SW 1271 (cell line): ENCODE measurements around the gene S100A9.

ENCODE experiments used
- DNase-seq, 2 experiments: peaks; one replicate each; lab custom pipeline; 2025; lab: John Stamatoyannopoulos, UW

S100A9 gene

DNA sequence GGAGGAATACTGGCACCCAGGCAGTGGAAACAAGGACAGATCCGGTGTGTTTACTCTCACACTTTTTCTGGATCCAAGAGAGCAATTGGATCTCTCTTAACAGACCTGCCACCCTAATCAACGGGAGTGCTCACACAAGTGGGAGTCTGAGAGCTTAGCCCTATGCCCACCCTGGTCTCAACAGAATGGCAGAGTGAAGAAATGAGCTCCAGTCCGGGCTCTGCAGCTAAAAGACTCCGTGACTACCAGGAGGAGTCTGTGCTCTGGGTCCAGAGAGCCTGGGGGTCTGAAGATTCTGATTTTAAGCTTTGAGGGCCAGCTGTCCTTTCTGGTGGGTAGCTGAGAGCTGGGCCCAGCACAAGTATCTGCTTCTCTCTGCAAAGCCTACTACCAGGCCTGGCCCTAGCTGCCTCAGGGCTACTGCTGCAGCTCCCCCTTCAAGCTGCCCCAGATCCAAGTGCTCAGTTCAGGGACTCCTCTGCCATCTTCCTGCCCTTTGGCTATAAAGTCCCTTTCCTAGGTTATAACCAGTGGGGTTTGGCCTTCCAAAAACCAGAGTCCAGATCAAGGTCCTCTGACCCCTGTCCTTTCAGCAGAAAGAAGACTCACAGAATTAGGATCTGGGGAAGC lies 3.9 kb downstream of the S100A9 start:
- no peak for DNase-seq

DNA sequence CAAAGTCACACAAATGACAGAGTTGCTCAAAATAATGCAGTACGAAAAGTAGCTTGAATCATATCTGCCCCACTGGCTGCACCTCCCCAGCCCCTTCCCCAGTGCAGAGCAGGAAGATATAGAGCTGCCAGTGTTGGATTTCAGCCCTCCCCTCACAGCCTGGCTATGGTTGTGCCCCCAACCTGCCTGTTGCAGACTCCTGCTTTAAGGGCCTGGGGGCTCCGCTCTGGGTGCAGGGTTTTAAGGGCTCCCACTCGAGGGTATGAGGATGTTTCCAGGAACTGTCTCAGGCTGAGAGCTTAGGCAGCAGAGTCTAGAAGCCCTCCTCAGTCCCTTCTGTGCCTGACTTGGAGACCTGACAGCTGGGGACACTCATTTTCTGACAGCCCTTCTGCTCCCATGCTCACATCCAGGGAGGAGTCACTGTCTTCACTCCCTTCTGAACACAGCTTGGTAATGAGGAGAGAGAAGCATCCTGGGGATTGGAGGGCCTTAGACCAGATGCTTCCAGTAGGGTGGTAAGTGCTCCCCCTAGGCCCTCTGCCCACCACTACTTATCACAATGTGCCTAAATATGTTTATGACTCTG lies 4.6 kb downstream of the S100A9 start:
- DNase-seq: no peak

DNA sequence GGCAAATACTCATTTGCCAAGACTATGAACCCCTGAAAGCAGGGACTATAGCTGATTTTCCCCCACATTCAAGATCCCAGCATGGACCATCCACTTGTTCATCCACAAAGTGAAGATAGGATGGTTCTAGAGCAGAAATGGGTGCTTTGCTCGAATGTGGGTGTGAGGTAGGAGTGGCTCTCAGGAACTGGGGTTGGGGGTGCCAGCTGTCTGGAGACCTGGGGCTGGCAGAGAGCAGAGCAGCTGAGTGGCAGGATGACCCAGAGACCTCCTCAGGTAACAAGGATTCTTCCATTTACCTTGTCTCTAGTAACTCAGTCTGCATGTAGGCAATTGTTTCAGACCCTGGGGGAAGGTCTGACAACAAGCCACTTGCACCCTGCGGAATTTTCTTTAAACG lies 6.0 kb downstream of the S100A9 start:
- no peak for DNase-seq

DNA sequence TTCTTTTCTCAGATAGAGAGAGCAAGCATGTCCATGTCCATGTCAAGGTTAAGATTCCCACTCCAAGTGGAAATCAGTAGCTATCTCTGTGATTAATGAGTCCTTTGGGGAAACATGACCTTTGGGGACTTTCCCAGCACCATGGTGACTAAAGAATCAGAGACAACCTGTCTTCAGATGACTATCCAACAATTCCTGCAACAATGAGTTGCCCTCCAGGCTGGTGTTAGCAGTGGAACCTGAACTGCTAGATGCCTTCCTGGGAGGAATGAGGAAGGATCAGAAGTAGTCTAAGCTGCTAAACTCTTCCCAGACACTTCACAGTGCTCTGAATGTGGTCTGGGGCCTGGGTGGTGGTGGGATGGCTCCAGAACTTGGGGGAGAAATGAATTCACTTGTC lies 6.5 kb downstream of the S100A9 start:
- no peak for DNase-seq

DNA sequence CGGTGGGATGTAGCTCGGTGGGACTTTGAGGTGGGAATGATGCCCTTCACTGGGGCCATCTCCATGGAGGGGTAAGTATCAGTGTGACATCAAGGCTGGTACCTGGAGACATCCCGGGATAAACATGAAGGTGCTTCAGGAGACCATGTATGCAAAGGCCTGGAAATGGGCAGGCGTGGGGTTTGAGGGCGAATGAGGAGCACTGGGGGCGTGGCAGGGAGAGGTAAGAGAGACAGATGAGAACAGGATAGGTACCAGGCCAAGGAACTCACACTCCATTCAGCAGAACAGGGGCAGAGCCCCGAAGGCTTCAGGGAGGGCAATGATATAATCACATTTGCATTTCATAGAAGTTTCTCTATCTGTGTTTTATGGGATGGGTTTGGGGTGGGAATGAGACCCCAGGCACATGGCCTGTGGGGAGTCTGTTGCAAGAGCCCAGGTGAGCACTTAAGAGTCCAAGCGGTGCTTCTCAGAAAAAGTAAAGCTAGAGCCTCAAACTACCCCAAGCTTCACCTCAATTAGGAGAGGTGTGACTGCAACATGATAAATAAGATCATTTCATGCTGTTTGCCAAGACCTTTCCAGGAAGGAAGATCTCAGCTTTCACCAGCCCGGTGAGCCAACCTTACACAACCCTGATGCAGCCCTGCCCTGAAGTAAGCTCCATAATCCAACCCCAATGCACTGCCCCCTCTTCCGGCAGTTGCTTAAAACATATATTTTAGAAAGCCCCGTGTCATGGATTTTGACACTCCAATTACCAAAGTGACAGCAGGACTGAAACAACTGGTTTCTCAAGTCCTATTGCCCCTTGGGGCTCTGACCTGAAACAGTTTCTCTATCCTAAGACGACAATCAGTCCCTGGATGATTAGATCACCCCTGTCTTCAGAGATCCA lies 7.4 kb downstream of the S100A9 start:
- no peak for DNase-seq

DNA sequence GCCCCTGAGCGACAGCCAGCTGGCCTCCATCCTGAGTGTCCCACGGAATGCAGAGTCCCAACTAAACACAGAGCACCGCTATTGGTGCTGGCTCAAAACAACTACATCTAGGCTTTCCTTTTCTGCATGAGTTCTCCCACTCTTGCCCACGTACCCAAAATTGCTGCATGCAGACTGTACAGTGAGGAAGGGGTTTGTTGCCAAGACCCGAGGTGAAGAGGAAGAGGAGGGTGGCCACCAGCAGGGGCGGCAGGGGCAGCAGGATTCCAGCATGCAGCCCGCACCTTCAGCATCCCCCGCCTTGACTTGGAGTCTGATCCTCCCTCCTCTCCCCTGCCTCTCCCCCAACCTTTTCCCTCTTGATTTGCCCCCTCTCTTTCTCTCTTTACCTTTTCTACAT lies 8.0 kb downstream of the S100A9 start:
- no peak for DNase-seq

DNA sequence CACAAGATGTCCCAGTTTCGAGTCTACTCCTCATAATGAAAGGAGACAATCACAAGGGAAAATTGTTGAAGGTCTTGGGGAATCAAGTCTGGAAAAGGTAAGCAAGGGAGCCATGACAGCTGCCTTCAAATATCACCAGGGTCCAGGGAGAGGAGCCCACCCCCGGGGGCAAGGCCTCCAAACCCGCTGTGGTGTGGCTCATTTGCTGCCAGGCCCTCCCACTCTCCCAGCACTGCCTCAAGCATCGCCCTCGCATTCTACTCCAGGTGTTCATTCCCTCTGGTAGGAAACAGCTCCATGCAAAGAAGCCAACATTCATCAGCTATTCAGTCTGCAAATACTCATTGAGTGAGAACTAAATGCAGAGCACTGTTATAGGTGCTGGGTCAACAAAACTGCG lies 8.6 kb downstream of the S100A9 start:
- no peak for DNase-seq

DNA sequence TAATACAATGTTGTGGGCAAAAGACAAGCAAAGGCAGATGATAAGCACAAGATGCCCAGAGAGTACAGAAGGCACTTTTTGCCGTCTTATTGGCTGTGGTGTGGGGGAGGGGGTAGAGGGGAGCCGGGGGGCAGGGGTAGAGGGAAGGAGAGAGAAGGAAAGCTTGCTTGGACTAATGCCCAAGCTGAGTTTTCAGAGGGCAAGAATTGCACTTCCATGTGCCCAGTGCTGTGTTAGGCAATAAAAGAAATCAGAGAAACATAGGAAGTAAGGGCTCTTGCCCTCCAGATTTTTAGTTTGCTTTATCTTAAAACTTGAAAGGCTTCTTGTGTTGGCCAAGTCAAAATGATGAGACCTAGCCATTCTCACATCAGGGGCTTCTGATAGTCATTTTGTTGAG lies 9.4 kb downstream of the S100A9 start:
- no peak for DNase-seq

DNA sequence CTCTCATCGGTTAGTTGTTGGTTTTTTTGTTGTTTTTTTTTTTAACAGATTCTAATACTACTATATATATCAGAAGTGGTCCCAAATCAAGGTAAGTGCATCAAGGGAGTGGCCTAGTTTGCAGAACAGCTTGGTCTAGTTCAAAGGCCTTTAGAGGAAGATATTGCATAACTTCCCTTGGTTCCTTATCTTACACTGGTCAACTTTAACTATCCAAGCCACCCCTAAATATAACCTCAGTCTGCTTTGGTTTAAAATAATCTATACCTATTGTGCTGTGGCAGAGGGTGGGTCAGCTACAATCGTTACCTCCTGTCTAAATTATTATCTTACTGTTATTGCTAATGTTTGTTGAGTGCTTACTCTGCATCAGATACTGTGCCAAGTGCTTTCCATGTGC lies 10.8 kb downstream of the S100A9 start:
- DNase-seq: no peak

DNA sequence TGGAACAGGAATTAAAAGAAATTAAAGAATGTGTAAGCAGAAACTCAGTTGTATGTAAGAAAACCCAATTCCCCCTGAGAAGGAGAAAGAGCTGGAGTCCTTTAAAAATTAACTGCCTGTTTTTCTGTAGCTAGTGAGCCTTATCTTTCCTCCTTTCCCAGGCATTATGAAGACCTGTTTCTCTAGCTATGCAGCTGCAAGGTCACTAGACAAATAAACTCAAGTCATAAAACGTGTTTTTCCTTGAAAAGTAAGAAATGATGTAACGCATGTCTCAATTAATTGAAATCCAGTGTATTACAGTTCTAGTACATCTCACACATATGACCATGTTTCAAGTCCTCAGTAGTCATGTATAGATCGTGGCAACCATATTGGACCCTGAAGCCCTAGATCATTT lies 12.5 kb downstream of the S100A9 start:
- DNase-seq: no peak

DNA sequence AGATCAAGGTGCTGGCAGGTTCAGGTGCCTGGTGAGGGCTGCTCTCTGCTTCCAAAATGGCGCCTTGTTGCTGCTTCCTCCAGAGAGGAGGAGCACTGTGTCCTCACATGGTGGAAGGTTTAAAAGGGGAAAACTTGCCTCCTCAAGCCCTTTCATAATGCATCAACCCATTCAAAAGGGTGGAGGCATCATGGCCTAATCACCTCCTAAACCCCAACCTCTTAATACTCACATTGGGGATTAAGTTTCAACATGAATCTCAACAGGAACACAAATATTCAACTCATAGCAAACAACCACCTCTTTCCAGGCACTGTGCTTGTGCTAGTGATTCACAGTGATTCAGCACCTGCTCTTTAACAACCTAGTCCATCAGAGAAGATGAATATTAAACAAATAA lies 13.6 kb downstream of the S100A9 start:
- DNase-seq: no peak

DNA sequence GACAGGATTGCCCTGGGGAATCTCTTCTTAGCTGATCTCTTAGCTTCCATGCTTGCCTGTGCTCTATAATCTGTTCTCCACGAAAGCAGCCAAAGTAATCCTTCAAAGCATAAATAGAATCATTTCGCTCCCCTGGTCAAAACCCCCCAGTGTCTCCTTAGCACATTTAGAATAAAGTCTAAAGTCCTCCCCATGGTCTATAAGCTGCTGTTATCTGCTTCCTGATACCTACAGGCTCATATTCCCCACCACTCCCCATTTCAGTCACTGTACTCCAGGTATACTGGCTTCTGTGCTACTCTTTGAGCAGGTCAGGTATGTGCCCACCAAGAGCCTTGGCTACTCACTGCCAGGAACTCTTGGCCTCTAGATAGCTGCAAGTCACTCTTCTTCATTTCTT lies 14.9 kb downstream of the S100A9 start:
- no peak for DNase-seq

DNA sequence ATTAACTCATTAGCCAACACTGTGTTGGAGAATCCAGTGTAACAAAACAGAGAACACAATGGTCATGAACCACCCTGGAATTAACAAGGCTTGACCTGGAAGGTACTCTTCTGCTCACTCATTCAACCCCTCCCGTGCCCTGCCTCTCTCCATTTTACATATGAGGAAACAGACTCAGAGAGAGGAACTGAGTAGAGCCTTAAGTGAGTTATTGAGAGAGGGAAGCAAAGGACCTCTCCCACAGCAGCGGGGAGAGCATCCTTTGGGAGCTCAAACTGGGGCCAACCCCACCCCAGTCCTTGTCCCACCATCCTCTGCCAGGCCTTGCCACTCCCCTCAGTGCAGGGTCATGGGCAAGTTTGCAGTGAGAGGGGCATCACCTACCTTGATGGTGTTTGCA lies 16.4 kb downstream of the S100A9 start:
- no peak for DNase-seq

DNA sequence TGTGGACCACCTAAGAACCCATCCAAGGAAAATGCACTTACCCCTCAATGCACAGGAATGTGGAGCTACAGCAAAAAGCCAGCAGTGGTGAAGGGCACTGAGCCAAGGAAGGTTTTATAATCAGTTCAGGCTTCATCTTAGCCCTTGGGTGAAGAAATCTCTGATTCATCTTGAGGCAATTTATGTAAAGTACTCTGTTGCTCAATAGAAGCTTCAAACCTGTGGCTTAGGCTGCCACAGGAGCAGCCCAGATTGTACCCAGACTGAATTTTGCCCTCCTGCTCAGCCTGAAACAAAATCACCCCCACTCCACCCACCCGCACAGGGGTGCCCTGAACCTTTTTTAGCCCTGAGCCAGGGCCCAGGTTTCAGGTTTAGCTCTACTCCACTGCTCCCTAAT lies 17.9 kb downstream of the S100A9 start, which contains the start of gene S100A12:
TSS of gene S100A12 (minus strand) at position 111 of the 400 bp plus-strand sequence. CDS start 1,029 bp downstream, outside the sequence.
- no peak for DNase-seq

DNA sequence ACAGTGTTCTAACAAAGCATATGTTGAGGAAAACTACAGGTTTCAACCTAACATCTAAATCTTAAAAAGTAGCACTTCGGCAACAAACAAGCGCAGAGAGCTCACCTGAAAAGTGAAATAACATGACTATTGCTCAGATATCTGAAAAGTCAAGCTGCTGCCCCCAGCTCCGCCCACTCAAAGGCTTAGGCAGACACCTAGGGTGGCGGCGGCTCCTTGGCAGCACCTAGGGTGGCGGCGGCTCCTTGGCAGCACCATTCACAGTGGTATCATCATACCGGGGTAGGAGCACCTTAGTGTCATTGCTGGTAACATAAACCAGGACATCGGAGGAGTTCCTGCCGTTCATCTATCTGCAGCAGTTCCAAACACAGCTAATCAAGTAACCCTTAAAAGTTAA lies 21.9 kb downstream of the S100A9 start:
- DNase-seq: no peak

DNA sequence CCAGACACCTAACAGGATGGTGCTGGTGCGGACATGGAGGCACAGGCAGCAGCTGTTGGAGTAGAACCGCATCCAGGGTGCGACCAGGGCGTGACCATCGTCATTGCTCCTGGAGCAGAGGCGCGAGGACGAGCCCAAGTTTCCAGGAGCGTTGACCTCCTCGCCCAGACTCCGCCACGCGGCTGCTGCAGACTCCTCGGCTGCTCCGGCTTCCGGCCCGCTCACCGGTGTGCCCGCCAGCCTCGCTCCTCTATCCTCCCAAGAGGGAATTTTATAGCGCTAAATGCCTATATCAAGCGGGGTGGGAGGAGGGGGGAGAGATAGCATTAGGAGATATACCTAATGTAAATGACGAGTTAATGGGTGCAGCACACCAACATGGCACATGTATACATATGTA lies 23.1 kb downstream of the S100A9 start:
- no peak for DNase-seq

DNA sequence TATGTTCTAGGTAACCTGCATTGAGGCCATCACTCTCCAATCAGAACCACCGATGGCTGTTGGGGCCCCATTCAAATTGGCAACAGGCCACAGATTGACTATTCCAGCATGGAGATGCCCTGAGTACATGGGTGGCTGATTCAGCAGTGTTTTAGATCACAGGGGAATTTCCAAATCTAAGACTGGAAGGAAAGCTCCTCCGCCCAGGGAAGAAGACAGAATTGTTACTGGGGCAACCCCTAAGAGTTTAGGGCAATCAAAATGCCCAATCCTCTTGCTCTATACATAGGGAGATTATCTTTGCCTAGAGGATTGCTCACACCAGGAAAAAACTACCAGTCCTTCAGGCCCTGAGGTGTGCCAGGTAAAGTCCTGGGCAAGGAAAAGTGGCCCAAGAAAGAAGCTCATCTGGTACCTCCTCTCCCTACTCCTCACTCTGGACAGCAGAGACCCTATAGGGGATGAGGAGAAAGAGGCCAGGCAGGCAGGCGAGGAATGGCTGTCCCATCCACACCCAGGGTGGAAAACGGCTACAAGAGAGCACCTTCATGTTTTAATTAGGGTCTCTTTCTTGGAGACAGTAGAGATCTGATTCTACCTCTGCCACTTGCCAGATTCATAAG lies 27.4 kb downstream of the S100A9 start:
- DNase-seq: no peak

DNA sequence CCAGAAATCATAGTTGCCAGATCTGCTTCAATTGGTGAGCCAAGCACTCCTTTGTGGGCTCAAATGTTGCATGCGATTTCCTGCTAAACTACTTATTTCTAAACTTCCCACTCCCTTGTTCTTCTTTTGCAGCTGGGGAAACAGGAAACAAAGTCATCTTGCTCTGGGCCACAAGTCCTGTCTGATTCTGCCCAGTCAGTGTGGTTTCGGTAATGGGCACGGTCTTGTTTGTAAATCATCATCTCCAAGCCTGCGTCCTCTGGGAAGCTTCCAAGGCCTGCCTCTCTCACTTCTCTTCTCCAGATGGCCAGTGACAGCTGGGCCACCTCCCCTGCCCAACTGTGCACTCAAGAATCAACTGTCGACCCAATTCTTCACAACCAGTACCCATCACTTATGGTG lies 28.8 kb downstream of the S100A9 start:
- DNase-seq: no peak

DNA sequence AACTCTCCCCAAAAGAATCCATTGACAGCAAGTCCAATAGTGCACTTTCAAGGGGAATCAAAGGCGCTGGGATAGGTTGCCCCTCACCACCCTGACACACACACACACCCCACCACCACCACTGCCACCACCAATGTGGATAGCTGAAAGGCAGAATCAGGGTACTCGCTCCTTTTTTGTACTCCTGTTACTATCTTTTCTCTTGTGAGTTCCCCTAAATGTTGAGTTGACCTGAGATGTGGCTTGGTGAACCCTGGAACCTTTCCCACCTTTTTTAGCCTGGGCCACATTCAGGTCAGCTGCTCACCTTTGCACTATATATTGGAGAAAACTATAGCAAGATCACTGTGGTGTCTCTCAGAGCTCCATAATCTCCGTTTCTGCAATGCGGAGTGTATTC lies 29.3 kb downstream of the S100A9 start:
- no peak for DNase-seq

DNA sequence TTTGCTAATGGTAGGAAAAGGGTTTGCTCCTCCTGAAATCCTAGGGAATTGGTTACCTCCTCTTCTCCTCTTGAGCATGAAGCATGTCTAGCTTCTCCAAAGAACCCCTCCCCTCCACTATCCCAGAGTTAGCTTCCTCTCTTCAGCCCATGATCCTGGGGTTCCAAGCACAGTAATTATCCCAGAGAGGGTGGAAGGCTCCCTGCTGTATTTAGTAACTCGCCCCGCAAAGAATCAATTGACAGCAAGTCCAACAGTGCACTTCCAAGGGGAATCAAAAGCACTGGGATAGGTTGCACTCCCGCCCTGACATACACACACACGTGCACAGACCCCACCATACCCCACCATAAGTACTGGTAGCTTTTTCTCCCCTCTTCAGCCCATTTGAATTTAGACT lies 30.1 kb downstream of the S100A9 start:
- no peak for DNase-seq

DNA sequence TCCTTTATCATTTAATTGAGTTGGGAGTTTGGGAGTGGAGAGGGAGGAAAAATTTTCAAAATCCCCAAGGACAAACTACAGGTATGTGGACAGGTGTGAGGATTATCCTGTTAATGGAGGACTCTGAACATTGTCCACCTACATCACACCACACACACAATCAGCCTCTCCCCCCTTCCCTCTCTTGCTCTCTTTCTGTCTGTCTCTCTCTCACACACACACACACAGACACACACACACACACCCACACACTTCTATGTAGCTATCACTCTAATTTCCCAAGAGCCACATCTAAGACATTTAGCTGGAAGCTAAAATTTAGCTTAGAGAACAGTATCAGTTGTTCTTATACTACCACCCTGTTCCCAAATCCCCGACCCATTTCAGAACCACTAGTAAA lies 31.7 kb downstream of the S100A9 start:
- no peak for DNase-seq

DNA sequence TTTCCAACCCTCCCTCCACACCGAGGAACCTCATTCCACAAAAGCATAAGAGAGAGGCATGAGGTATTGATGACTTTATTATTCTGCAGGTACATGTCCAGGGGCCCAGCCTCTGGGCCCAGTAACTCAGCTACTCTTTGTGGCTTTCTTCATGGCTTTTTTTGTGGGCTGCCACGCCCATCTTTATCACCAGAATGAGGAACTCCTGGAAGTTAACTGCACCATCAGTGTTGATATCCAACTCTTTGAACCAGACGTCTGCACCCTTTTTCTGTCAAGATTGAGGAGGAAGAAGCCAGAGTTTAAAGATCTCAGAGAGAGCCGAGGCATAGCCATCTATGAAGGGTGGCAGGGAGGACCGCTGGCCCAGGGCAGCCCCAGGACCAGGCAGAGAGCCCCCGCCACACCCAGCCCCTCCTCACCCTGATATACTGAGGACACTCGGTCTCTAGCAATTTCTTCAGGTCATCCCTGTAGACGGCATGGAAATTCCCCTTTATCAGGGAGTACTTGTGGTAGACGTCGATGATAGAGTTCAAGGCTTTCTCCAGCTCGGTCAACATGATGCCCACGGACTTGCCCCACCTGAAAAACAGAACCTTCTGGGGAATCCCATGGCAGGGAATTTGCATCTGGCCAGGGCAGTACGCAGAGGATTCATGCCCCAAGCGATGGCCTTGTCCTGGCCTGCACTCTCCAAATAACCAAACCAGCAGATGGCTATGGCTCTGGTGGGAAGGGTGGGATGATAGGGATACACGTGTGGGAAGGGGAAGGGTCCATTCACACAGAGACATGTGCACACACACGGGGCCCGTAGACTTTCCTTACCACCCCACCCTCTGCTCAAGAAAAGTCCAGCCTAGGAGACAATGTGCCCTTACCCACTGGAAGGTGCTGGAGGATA lies 32.6 kb downstream of the S100A9 start:
- DNase-seq: no peak
